IPS DF 4.7 (cell line): ENCODE results near the gene EFNA4.

Experiments used
- DNase-seq: peaks from one replicate; pipeline ENCODE4 v3.0.0-alpha.2; 2013; ENCODE audit warnings: low spot score; ENCODE audit errors: extremely low read depth

The EFNA4 gene

GRCh38 chr1:155033524-155033923 lies 30.0 kb upstream of the EFNA4 start, which contains the start of the genes DCST1 and DCST2:
Gene DCST1, plus strand, starts transcription at chr1:155033824. Its CDS starts 213 bp downstream, at chr1:155034037.
Gene DCST2, minus strand, starts transcription at chr1:155033781. Its CDS starts 80 bp downstream, at chr1:155033701.
- DNase-seq, result no peak

- no peak for DNase-seq
Observed at GRCh38 chr1:155034318-155035208, 29.0 kb upstream of the EFNA4 start.

GRCh38 chr1:155035936-155036335 lies 27.6 kb upstream of the EFNA4 start:
- no peak for DNase-seq

DNA sequence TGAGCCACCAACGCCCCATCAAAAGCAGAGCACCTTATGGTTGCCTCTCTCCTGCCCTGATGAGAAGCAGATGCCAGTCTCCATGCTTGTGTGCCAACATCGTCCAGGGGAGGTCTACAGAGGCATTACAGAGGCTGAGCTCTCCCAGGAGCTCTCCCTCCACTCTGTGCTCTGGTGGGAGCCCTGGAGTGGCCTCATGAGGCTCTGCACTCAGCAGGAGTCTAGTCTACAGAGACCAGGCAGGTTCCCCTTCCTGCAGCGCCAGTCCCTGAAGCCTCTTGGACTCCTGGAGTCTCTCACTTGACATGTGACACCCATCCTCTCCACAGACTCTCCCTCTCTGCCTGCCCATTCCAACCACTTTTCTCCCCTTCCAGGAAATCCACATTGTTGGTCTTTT lies 26.5 kb upstream of the EFNA4 start:
- DNase-seq, result no peak

DNA sequence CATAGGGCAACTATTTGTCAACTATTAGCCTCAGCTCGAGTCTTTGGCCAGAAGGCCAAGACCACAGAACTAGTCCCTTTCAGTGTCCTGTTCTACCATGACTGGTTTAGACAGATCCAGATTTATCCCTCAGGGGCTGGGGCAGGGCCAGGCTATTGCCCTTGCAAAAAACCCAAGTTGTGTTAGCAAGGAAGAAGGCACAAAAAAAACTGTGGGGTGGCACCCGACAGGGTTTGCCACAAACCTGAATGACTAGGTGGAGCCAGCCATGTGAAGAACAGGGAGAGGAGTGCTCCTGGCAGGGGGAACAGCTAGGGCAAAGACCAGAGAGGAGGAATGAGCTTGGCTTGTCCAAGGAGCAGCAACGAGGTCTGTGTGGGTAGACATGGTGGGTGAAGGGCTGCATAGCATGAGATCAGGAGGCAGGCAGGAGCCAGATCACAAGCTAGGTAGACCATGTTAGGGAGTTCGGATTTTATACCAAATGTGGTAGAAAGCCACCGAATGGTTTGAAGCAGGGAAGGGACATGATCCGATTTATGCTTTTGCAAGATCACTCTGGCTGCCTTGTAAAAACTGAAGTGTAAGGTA lies 25.6 kb upstream of the EFNA4 start:
- no peak for DNase-seq

- DNase-seq, result no peak
Observed at GRCh38 chr1:155038602-155039307, 24.8 kb upstream of the EFNA4 start.

- no peak for DNase-seq
Observed at GRCh38 chr1:155039308-155039669, 24.3 kb upstream of the EFNA4 start.

DNA sequence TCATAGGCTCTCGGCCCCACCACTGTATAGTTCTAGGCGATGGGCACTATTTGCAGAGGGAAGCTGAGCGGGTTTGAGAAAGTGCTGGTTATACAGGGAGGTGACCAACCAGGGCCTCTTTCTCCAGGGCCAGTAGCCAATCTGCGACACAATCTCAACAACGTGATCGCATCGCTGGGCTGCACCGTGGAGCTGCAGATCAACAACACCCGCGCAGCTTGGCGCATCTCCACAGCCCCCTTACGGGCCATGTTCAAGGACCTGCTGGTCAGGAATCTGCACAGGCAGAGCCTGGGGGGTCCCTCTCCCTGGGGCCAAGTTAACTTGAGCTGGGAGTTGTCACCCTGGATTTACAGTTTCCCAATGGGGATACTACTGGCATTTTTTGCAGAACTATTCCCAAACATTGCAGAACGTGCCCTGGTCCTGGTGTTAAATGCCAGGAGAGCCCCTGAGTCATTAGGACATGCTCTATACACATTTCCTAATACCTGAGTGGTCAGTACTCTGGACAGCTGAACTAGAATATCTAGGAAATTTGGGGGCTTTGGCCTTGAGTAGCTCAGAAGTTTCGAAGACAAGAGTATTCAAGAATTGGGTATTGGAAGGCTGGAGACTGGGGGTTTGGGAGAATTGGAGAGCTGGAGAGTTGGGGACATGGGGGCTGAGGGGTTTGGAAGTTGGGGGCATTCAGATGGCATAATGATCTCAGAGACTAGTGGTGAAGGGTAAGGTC lies 23.0 kb upstream of the EFNA4 start:
- DNase-seq, result no peak

- no peak for DNase-seq
Observed at GRCh38 chr1:155042789-155043188, 20.8 kb upstream of the EFNA4 start.

DNA sequence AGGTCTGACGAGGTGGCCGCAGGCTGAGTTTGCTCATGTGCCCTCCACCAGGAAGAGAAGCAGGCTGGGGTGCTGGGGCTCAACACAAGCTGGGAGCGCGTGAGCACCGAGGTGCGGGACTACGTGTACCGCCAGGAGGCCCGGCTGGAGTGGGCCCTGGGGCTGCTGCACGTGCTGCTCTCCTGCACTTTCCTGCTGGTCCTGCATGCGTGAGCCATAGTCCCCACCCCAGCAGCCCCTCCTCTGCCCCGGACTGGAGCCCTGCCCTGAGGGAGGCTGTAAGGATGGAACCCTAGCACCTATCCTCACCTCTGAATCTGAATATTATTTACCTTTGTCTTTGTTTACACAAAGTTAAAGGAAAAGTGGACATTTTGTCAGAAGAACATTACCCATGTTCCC lies 20.2 kb upstream of the EFNA4 start:
- no peak for DNase-seq

GRCh38 chr1:155043793-155044192 lies 19.7 kb upstream of the EFNA4 start:
- no peak for DNase-seq

DNA sequence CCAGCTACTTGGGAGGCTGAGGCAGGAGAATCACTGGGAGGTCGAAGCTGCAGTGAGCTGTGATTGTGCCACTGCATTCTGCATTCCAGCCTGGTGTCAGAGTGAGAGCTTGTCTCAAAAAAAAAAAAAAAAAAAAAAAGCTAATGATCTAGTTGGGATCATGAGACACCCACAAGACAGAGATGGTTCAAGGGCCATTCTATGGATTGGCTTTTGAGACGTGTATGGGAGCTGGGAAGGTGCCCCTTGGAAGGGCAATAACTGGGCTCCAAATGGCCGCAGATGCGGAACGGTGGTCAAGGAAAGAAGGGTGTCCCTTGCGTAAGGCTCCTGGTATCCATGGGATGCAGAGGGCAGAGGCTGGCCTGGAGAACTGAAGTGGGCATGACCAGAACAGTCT lies 19.2 kb upstream of the EFNA4 start:
- DNase-seq, result no peak

- no peak for DNase-seq
Observed at GRCh38 chr1:155044812-155045657, 18.5 kb upstream of the EFNA4 start.

DNA sequence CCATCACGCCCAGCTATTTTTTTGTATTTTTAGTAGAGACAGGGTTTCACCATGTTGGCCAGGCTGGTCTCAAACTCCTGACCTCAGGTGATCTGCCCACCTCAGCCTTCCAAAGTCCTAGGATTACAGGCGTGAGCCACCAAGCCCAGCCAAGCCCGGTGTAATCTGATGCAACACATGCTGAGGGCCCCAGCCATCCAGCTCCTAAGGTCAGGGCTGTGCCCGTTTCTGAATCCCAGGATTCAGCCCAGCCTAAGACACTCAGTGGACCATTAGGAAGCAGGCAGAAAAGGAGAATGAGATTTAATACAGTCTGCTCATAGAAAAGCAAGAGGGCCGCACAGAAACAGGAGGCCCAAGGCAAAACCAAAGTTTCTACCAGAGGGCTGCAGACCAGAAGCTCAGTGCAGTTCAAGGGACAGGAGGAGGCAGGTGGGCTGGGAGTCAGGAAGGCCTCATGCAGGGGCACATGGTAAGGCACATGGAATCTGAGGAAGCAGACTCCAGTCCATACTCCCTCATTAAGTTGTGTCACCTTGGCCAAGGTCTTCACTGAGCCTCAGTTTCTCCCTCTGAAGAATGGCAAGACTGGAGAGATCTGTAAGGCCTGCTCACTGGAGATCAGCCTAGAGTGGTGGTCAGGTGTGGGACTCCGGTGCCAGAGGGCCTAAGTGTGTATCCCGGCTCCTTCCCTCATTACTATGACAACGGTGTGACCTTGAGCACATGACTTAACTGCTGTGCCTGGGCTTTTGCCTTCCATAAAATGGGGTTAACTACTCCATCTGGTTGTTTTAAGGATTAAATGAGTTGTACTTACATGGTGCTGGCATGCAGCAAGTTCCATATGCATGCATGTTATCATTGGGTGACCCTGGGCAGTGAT lies 14.8 kb upstream of the EFNA4 start:
- no peak for DNase-seq

- no peak for DNase-seq
Observed at GRCh38 chr1:155049651-155050559, 13.6 kb upstream of the EFNA4 start.

- DNase-seq, result no peak
Observed at GRCh38 chr1:155050560-155051341, 12.8 kb upstream of the EFNA4 start, which contains the start of gene ADAM15. Gene ADAM15, plus strand, starts transcription at chr1:155051316. Its CDS starts 71 bp downstream, at chr1:155051387.

GRCh38 chr1:155051342-155051776 lies 12.2 kb upstream of the EFNA4 start:
- DNase-seq, result no peak
